ENCODE data around the gene KRTAP5-10.
"Not testable (repeated sequence)": the region's sequence is repeated elsewhere in the genome, so short reads cannot be mapped to it uniquely, and the experiment has no call there.

The KRTAP5-10 gene

GRCh38 chr11:71542879-71543777, 22.2 kb upstream of the KRTAP5-10 start:
- DNase-seq (ENCODE audit: low spot score), result no peak

GRCh38 chr11:71543866-71544265, 21.5 kb upstream of the KRTAP5-10 start:
- DNase-seq (ENCODE audit: low spot score), result no peak

GRCh38 chr11:71544525-71545214, 20.7 kb upstream of the KRTAP5-10 start:
- no peak for DNase-seq (ENCODE audit: low spot score)

GRCh38 chr11:71545405-71545966, 19.9 kb upstream of the KRTAP5-10 start:
- no peak for DNase-seq (ENCODE audit: low spot score)

GRCh38 chr11:71548120-71548519, 17.2 kb upstream of the KRTAP5-10 start, which contains the start of gene KRTAP5-9:
TSS of gene KRTAP5-9 (plus strand) at chr11:71548420. CDS start at chr11:71548658, 238 bp downstream.
- DNase-seq (ENCODE audit: low spot score), result no peak

- DNase-seq (ENCODE audit: low spot score), result no peak
These were observed 16.6 kb upstream of the KRTAP5-10 start for GRCh38 chr11:71548716-71549151.

- DNase-seq (ENCODE audit: low spot score), result no peak
These were observed 13.7 kb upstream of the KRTAP5-10 start for GRCh38 chr11:71551711-71552110.

- no peak for DNase-seq (ENCODE audit: low spot score)
These were observed 10.4 kb upstream of the KRTAP5-10 start for GRCh38 chr11:71554996-71555395.

GRCh38 chr11:71555508-71555907, 9.9 kb upstream of the KRTAP5-10 start:
- DNase-seq (ENCODE audit: low spot score), result no peak

- DNase-seq (ENCODE audit: low spot score), result no peak
These were observed 9.3 kb upstream of the KRTAP5-10 start for GRCh38 chr11:71556018-71556417.

- no peak for DNase-seq (ENCODE audit: low spot score)
These were observed 8.1 kb upstream of the KRTAP5-10 start for GRCh38 chr11:71557257-71557656.

- no peak for DNase-seq (ENCODE audit: low spot score)
These were observed 6.4 kb upstream of the KRTAP5-10 start for GRCh38 chr11:71558996-71559395.

- DNase-seq (ENCODE audit: low spot score), result no peak
These were observed 3.2 kb upstream of the KRTAP5-10 start for GRCh38 chr11:71562120-71562519.

- DNase-seq (ENCODE audit: low spot score), result no peak
These were observed 2.0 kb upstream of the KRTAP5-10 start for GRCh38 chr11:71563406-71563805.

GRCh38 chr11:71564430-71564829, 933 bp upstream of the KRTAP5-10 start:
- DNase-seq (ENCODE audit: low spot score), result no peak

GRCh38 chr11:71566081-71566620, 788 bp downstream of the KRTAP5-10 start:
- DNase-seq (ENCODE audit: low spot score), result no peak

GRCh38 chr11:71566626-71567599, 1.6 kb downstream of the KRTAP5-10 start:
- DNase-seq (ENCODE audit: low spot score), result not testable (repeated sequence)

- not testable (repeated sequence) for DNase-seq (ENCODE audit: low spot score)
These were observed 2.3 kb downstream of the KRTAP5-10 start for GRCh38 chr11:71567633-71568032.

GRCh38 chr11:71568704-71569349, 3.5 kb downstream of the KRTAP5-10 start:
- DNase-seq (ENCODE audit: low spot score), result no peak

GRCh38 chr11:71571101-71571850, 5.9 kb downstream of the KRTAP5-10 start:
- DNase-seq (ENCODE audit: low spot score), result not testable (repeated sequence)

Measured in CD4-positive, alpha-beta T cell treated with Interleukin-15 for 4 hours (primary cell).